Endothelial cell (in vitro differentiated cells): Measurements from ENCODE around the gene SLC7A14. TPM values are rescaled to one million over a fixed set of nuclear protein-coding genes. Genes with fewer than 3 reads are reported as not detected.

ENCODE experiments used
- DNase-seq: peaks from one replicate; pipeline ENCODE4 v3.0.0; 2021; ENCODE audit warnings: low spot score
- H3K27ac Mint-ChIP-seq: one replicate; pipeline ENCODE4 v1.8.0; 2021; ENCODE audit warnings: mixed read lengths, inconsistent platforms; ENCODE audit not compliant: unreplicated experiment
- H3K27me3 Mint-ChIP-seq: one replicate; pipeline ENCODE4 v1.8.0; 2021; ENCODE audit warnings: mild to moderate bottlenecking, moderate library complexity, mixed read lengths, inconsistent platforms; ENCODE audit not compliant: unreplicated experiment
- H3K36me3 Mint-ChIP-seq: one replicate; pipeline ENCODE4 v1.8.0; 2021; ENCODE audit warnings: mild to moderate bottlenecking, low read depth, mixed read lengths, inconsistent platforms; ENCODE audit not compliant: unreplicated experiment
- H3K4me1 Mint-ChIP-seq: one replicate; pipeline ENCODE4 v1.8.0; 2021; ENCODE audit warnings: mild to moderate bottlenecking, mixed read lengths, inconsistent platforms; ENCODE audit not compliant: unreplicated experiment
- H3K4me3 Mint-ChIP-seq: one replicate; pipeline ENCODE4 v1.8.0; 2021; ENCODE audit warnings: mild to moderate bottlenecking, mixed read lengths, inconsistent platforms; ENCODE audit not compliant: unreplicated experiment
- H3K9me3 Mint-ChIP-seq: one replicate; pipeline ENCODE4 v1.8.0; 2021; ENCODE audit warnings: mixed read lengths, inconsistent platforms; ENCODE audit not compliant: unreplicated experiment
- total RNA-seq: library from RNA; stranded (reverse); fragmentation: NEBNext Ultra II Directional; extraction: Animal tissue kit (Norgen Biotek cat#: 25700); gene quantifications from one replicate; pipeline ENCODE4 v1.2.1, GENCODE V29; 2021; ENCODE audit not compliant: unreplicated experiment
- TF ChIP-seq, protein P1 (sequence below): fragments of 200-600 bp; sonication (generic); IDR thresholded peaks from one replicate; pipeline ENCODE4 v1.5.0; 2021; ENCODE audit warnings: antibody characterized with exemption; ENCODE audit not compliant: unreplicated experiment

SLC7A14 gene
- total RNA-seq, 1 donor from 2014 or later, result 2.5 TPM

DNA sequence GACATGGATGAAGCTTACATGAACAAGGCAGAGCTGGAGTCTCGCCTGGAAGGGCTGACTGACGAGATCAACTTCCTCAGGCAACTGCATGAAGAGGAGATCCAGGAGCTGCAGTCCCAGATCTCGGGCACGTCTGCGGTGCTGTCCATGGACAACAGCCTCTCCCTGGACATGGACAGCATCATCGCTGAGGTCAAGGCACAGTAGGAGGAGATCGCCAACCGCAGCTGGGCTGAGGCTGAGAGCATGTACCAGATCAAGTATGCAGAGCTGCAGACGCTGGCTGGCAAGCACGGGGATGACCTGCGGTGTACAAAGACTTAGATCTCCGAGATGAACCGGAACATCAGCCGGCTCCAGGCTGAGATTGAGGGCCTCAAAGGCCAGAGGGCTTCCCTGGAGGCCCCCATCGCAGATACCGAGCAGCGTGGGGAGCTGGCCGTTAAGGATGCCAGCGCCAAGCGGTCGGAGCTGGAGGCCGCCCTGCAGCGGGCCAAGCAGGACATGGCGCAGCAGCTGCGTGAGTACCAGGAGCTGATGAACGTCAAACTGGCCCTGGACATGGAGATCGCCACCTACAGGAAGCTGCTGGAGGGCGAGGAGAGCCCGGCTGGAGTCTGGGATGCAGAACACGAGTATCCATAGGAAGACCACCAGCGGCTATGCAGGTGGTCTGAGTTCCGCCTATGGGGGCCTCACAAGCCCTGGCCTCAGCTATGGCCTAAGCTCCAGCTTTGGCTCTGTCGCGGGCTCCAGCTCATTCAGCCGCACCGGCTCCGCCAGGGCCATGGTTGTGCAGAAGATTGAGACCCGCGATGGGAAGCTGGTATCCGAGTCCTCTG lies 89.6 kb downstream of the SLC7A14 start:
- no peaks in the 10 kb centered on the region for H3K9me3 Mint-ChIP-seq
- peak; percentile 15 for DNase-seq
- TF ChIP-seq, protein P1, sequence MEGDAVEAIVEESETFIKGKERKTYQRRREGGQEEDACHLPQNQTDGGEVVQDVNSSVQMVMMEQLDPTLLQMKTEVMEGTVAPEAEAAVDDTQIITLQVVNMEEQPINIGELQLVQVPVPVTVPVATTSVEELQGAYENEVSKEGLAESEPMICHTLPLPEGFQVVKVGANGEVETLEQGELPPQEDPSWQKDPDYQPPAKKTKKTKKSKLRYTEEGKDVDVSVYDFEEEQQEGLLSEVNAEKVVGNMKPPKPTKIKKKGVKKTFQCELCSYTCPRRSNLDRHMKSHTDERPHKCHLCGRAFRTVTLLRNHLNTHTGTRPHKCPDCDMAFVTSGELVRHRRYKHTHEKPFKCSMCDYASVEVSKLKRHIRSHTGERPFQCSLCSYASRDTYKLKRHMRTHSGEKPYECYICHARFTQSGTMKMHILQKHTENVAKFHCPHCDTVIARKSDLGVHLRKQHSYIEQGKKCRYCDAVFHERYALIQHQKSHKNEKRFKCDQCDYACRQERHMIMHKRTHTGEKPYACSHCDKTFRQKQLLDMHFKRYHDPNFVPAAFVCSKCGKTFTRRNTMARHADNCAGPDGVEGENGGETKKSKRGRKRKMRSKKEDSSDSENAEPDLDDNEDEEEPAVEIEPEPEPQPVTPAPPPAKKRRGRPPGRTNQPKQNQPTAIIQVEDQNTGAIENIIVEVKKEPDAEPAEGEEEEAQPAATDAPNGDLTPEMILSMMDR, result no peak
- H3K4me3 Mint-ChIP-seq, result no peak overlapping the region
- no peak overlapping the region for H3K27ac Mint-ChIP-seq
- H3K36me3 Mint-ChIP-seq, result peaks cover 7% of the 10 kb centered on the region
- H3K27me3 Mint-ChIP-seq, result no peaks in the 10 kb centered on the region
- no peaks in the 10 kb centered on the region for H3K4me1 Mint-ChIP-seq

DNA sequence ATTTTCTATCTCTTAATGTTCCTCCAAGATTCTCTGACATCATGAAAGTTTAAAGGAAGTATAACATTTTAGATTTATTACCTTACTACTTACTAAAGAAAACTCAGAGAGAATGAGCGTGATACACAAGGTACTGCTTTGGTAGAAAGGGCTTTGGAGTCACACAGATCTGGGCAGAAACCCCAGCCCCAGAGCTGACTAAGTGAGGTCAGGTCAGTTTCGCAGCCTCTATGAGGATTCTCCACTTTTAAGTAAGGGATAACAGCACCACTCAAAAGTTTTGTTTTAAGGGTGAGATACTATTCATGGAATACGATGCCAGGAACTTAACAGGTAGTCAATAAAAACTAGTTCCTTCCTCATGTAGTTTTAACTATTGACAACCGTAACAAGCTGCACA lies 91.1 kb downstream of the SLC7A14 start:
- H3K27ac Mint-ChIP-seq, result no peak overlapping the region

DNA sequence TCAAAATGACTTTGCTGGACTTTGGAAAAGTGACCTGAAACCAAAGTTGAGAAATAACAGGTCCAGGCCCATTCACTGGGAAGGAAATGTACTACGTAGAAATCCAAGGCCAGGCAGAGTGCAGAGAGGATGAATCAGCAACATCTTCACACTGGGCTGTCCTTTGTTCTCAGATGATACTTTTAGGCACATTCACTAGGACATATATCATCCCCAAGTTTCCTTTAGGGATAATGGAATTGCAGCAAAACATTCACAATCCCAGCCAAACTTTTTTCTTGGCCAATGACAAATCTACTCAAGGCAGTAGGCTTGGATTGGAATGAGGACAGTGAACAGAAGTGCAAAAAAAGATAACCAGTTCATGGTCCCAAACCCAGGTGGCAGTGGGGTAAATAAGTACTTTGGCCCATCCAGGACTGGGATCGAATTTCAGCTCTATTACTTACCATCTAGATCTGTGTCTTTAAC lies 92.1 kb downstream of the SLC7A14 start:
- H3K27me3 Mint-ChIP-seq, result no peaks in the 10 kb centered on the region
- TF ChIP-seq, protein P1, result no peak
- H3K4me1 Mint-ChIP-seq, result no peaks in the 10 kb centered on the region
- no peak overlapping the region for H3K27ac Mint-ChIP-seq
- DNase-seq, result no peak
- no peak overlapping the region for H3K4me3 Mint-ChIP-seq
- H3K36me3 Mint-ChIP-seq, result peaks cover 7% of the 10 kb centered on the region
- no peaks in the 10 kb centered on the region for H3K9me3 Mint-ChIP-seq

More for the DNA sequence above, 91.1 kb downstream of the SLC7A14 start:
- no peaks in the 10 kb centered on the region for H3K4me1 Mint-ChIP-seq
- no peaks in the 10 kb centered on the region for H3K27me3 Mint-ChIP-seq
- TF ChIP-seq, protein P1, result no peak
- H3K4me3 Mint-ChIP-seq, result no peak overlapping the region
- H3K9me3 Mint-ChIP-seq, result no peaks in the 10 kb centered on the region
- DNase-seq, result no peak
- H3K36me3 Mint-ChIP-seq, result peaks cover 7% of the 10 kb centered on the region

DNA sequence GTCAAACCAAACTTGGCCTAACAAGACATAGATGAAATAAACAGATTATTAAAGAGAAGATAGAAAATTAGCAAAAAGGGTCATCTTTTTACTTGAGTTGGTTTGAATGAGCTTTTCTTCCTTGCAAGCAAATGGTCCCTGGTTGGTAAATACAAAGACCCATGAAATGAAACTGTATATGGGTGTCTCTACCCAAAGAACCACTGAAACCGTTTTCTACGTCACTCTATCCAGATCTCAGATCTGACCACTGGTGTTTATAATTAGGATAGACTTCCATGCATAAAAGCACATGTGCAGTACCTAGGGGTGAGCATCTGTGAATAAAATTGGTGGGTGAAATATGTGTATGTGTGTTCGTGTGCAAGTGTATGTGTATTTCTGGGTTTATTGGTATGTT lies 94.0 kb downstream of the SLC7A14 start:
- H3K9me3 Mint-ChIP-seq, result no peaks in the 10 kb centered on the region

More for the DNA sequence above, 94.0 kb downstream of the SLC7A14 start:
- no peak overlapping the region for H3K4me3 Mint-ChIP-seq
- TF ChIP-seq, protein P1, result no peak
- H3K27ac Mint-ChIP-seq, result no peak overlapping the region
- peaks cover 2% of the 10 kb centered on the region for H3K27me3 Mint-ChIP-seq
- no peaks in the 10 kb centered on the region for H3K4me1 Mint-ChIP-seq
- H3K36me3 Mint-ChIP-seq, result peaks cover 7% of the 10 kb centered on the region
- DNase-seq, result no peak
